K562 (cell line): ENCODE measurements around the gene CARD9. TPM values are rescaled to one million over a fixed set of nuclear protein-coding genes. Genes with fewer than 3 reads are reported as not detected.

Experiments
- ATF7 ChIP-seq: fragments of 450-650 bp; IDR thresholded peaks from 2 replicates; pipeline ENCODE4 v1.7.1; 2014; ENCODE audit warnings: mild to moderate bottlenecking, moderate library complexity
- ESRRB ChIP-seq: fragments of 250-450 bp; sonication (Bioruptor Pico); IDR thresholded peaks from 2 replicates; pipeline ENCODE4 v1.5.0; 2020; ENCODE audit warnings: mild to moderate bottlenecking, moderate library complexity, borderline replicate concordance
- KDM2B ChIP-seq: fragments of 250-450 bp; sonication (Bioruptor Pico); IDR thresholded peaks from 2 replicates; pipeline ENCODE4 v1.8.0; 2021; ENCODE audit warnings: mild to moderate bottlenecking, moderate library complexity
- NCOA1 ChIP-seq: fragments of 450-650 bp; IDR thresholded peaks from 2 replicates; pipeline ENCODE4 v1.6.1; 2016; ENCODE audit warnings: low read depth
- SETDB1 ChIP-seq: IDR thresholded peaks from one replicate; pipeline ENCODE4 v1.6.1; 2012; ENCODE audit warnings: low read length, control low read depth, inconsistent platforms
- ZBTB7A ChIP-seq: IDR thresholded peaks from 2 replicates; pipeline ENCODE4 v1.6.1; 2011; ENCODE audit warnings: low read depth, mild to moderate bottlenecking, low read length, moderate library complexity, borderline replicate concordance; ENCODE audit not compliant: control insufficient read depth
- ZNF644 ChIP-seq: fragments of 200-800 bp; sonication (Bioruptor generic); IDR thresholded peaks from 2 replicates; pipeline ENCODE4 v1.6.1; 2016; ENCODE audit warnings: low read depth, missing genetic modification characterization, missing compliant biosample characterization
- polyA plus RNA-seq, 8 experiments: library from polyadenylated mRNA; depleted of rRNA in 4 of 8; stranded (reverse) in 5 of 8; unstranded in 3 of 8; fragments of >200 nt; fragmentation: Nextera tagmentation in 2 of 8; fragmentation: Illumina TruSeq in 1 of 8; extraction: Ambion mirVana in 2 of 8; extraction: Trizol in 1 of 8; gene quantifications; 2 replicates each; pipeline versions ENCODE4 v1.2.1 to v1.2.3, GENCODE V29; 2011 to 2014; ENCODE audit warnings: inconsistent platforms in 1 of 8, missing spikeins in 1 of 8
- total RNA-seq, 7 experiments: library from RNA; depleted of rRNA in 6 of 7; stranded (reverse); fragments of >200 nt in 6 of 7; fragmentation: Illumina TruSeq in 2 of 7; extraction: Trizol in 2 of 7; gene quantifications; 2 replicates each; pipeline versions ENCODE4 v1.2.1 to v1.2.3, GENCODE V29; 2011 to 2021; ENCODE audit warnings: low replicate concordance in 1 of 7
- TF ChIP-seq, protein P1 (sequence below): fragments of 450-650 bp; IDR thresholded peaks from 2 replicates; pipeline ENCODE4 v1.6.1; 2016
- TF ChIP-seq, protein P2 (sequence below): fragments of 450-650 bp; IDR thresholded peaks from 2 replicates; pipeline ENCODE4 v1.6.1; 2016; ENCODE audit warnings: missing biosample characterization, missing genetic modification characterization
- TF ChIP-seq, protein P3 (sequence below), 3 experiments: IDR thresholded peaks in 2 of 3; conservative IDR thresholded peaks in 1 of 3; 2 replicates each; pipeline ENCODE4 v1.5.1; 2011 to 2012; ENCODE audit warnings: low read length in 3 of 3, mild to moderate bottlenecking in 3 of 3, control low read depth in 2 of 3, improper control_type of control experiment in 1 of 3, inconsistent platforms in 1 of 3, low read depth in 1 of 3, mixed read lengths in 1 of 3, moderate library complexity in 1 of 3; ENCODE audit not compliant: insufficient read depth in 2 of 3
- TF ChIP-seq, protein P4 (sequence below), 2 experiments: IDR thresholded peaks in 1 of 2; conservative IDR thresholded peaks in 1 of 2; 2 replicates each; pipeline ENCODE4 v1.6.1; 2016; ENCODE audit warnings: low read depth in 2 of 2, mild to moderate bottlenecking in 1 of 2, missing compliant biosample characterization in 1 of 2, missing genetic modification characterization in 1 of 2, moderate library complexity in 1 of 2
- TF ChIP-seq, protein P5 (sequence below): fragments of 450-650 bp; formaldehyde crosslinking; IDR thresholded peaks from 2 replicates; pipeline ENCODE4 v1.4.0; 2020; ENCODE audit warnings: mild to moderate bottlenecking, mixed read lengths
- TF ChIP-seq, protein P6 (sequence below): sonication (generic); formaldehyde crosslinking; IDR thresholded peaks from 2 replicates; pipeline ENCODE4 v1.5.0; 2020; ENCODE audit warnings: missing genetic modification reagents
- TF ChIP-seq, protein P7 (sequence below): sonication (generic); formaldehyde crosslinking; IDR thresholded peaks from 2 replicates; pipeline ENCODE4 v1.8.0; 2022; ENCODE audit warnings: missing genetic modification reagents, mild to moderate bottlenecking, moderate library complexity, borderline replicate concordance

CARD9 gene
- total and polyA plus RNA-seq, 9 of the 15 experiments (the other 6 are each of a cell fraction or from before 2014, with no cell fraction given) = 1.7 to 53.0 (median 9.7) TPM

DNA sequence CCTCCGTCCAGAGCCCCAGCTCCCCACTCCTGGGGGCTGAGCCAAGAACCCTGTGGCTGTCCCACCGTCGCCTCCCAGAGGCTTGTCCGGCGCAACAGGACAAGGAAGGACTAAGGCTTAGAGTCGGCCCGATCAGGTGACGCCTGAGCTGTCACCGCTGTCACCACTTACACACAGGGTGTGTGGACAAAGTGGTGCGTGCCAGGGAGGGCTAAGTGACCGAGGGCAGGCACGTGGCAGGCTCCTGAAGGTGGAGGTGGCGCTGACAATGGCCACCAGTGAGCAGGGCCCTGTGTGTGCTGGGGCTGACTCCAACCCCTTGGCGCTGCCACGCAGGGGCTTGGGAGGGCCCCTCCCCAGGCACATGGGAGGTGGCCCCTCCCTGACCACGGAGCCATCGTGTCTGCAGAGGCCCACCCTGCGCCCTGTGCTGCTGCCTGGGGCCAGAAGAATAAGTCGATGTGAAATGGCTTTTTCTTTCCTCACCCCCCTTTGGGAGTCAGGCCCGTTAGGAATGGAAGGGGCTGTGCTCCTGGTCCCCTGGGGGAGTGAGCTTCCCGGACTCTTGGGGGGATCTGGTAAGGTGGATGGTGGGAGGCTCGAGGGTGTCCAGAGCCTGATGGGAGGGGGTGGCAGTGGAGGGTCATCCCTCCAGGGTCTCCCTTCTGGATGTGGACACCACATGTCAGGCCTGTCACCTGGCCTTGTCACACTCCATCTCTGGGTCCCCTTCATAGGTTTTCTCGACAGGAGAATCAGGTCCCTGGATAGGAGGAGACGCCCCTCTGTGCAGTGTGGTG is 48.8 kb downstream of the CARD9 start (continued):
- TF ChIP-seq, protein P1, sequence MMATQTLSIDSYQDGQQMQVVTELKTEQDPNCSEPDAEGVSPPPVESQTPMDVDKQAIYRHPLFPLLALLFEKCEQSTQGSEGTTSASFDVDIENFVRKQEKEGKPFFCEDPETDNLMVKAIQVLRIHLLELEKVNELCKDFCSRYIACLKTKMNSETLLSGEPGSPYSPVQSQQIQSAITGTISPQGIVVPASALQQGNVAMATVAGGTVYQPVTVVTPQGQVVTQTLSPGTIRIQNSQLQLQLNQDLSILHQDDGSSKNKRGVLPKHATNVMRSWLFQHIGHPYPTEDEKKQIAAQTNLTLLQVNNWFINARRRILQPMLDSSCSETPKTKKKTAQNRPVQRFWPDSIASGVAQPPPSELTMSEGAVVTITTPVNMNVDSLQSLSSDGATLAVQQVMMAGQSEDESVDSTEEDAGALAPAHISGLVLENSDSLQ = peak; percentile 70
- TF ChIP-seq KDM2B (CRISPR knock-in tag) (no peak), SETDB1 (no peak), ESRRB (CRISPR knock-in tag) (no peak), ATF7 (peak; percentile 79; the same call in 1 of the 2 replicates), NCOA1 (no peak), ZBTB7A (no peak), ZNF644 (tag) (no peak)
- TF ChIP-seq, protein P2, sequence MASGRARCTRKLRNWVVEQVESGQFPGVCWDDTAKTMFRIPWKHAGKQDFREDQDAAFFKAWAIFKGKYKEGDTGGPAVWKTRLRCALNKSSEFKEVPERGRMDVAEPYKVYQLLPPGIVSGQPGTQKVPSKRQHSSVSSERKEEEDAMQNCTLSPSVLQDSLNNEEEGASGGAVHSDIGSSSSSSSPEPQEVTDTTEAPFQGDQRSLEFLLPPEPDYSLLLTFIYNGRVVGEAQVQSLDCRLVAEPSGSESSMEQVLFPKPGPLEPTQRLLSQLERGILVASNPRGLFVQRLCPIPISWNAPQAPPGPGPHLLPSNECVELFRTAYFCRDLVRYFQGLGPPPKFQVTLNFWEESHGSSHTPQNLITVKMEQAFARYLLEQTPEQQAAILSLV = no peak
- TF ChIP-seq, protein P3, sequence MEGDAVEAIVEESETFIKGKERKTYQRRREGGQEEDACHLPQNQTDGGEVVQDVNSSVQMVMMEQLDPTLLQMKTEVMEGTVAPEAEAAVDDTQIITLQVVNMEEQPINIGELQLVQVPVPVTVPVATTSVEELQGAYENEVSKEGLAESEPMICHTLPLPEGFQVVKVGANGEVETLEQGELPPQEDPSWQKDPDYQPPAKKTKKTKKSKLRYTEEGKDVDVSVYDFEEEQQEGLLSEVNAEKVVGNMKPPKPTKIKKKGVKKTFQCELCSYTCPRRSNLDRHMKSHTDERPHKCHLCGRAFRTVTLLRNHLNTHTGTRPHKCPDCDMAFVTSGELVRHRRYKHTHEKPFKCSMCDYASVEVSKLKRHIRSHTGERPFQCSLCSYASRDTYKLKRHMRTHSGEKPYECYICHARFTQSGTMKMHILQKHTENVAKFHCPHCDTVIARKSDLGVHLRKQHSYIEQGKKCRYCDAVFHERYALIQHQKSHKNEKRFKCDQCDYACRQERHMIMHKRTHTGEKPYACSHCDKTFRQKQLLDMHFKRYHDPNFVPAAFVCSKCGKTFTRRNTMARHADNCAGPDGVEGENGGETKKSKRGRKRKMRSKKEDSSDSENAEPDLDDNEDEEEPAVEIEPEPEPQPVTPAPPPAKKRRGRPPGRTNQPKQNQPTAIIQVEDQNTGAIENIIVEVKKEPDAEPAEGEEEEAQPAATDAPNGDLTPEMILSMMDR (IDR thresholded peaks at IDR 0.05 in 2 of 3, conservative IDR thresholded peaks at IDR 0.05 in 1 of 3; ENCODE audit: insufficient read depth in 2 of 3, low read depth in 1 of 3, low read length in 3 of 3) = peak in 2 of 3 experiments; percentile 26 to 34; a peak in 3 of 6 replicates
- TF ChIP-seq, protein P4, sequence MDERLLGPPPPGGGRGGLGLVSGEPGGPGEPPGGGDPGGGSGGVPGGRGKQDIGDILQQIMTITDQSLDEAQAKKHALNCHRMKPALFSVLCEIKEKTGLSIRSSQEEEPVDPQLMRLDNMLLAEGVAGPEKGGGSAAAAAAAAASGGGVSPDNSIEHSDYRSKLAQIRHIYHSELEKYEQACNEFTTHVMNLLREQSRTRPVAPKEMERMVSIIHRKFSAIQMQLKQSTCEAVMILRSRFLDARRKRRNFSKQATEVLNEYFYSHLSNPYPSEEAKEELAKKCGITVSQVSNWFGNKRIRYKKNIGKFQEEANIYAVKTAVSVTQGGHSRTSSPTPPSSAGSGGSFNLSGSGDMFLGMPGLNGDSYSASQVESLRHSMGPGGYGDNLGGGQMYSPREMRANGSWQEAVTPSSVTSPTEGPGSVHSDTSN (CRISPR knock-in tag; IDR thresholded peaks at IDR 0.05; ENCODE audit: low read depth) = 0 out of 2 replicates have a peak, but pooled peaks have one; percentile 25
- TF ChIP-seq, protein P4 (tag; conservative IDR thresholded peaks at IDR 0.05; ENCODE audit: low read depth) = peak; percentile 73
- TF ChIP-seq, protein P5, sequence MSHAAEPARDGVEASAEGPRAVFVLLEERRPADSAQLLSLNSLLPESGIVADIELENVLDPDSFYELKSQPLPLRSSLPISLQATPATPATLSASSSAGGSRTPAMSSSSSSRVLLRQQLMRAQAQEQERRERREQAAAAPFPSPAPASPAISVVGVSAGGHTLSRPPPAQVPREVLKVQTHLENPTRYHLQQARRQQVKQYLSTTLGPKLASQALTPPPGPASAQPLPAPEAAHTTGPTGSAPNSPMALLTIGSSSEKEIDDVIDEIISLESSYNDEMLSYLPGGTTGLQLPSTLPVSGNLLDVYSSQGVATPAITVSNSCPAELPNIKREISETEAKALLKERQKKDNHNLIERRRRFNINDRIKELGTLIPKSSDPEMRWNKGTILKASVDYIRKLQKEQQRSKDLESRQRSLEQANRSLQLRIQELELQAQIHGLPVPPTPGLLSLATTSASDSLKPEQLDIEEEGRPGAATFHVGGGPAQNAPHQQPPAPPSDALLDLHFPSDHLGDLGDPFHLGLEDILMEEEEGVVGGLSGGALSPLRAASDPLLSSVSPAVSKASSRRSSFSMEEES (CRISPR knock-in tag) = no peak
- TF ChIP-seq, protein P6, sequence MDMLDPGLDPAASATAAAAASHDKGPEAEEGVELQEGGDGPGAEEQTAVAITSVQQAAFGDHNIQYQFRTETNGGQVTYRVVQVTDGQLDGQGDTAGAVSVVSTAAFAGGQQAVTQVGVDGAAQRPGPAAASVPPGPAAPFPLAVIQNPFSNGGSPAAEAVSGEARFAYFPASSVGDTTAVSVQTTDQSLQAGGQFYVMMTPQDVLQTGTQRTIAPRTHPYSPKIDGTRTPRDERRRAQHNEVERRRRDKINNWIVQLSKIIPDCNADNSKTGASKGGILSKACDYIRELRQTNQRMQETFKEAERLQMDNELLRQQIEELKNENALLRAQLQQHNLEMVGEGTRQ (CRISPR knock-in tag) = peak; percentile 55
- TF ChIP-seq, protein P7, sequence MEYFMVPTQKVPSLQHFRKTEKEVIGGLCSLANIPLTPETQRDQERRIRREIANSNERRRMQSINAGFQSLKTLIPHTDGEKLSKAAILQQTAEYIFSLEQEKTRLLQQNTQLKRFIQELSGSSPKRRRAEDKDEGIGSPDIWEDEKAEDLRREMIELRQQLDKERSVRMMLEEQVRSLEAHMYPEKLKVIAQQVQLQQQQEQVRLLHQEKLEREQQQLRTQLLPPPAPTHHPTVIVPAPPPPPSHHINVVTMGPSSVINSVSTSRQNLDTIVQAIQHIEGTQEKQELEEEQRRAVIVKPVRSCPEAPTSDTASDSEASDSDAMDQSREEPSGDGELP = peak; percentile 56
